Cardiac septum (tissue), 1 donor: ENCODE data around the gene PRMT7. TPM values are rescaled to one million over a fixed set of nuclear protein-coding genes. Genes with fewer than 3 reads are reported as not detected.

Experiments
- DNase-seq: peaks from one replicate; pipeline ENCODE4 v3.0.0-alpha.2; 2020; ENCODE audit warnings: low spot score
- intact Hi-C: fragments of 100-400 bp; cut with DNase I; formaldehyde crosslinking; loops from one replicate; pipeline ENCODE4 v1.14.0; 2022
- total RNA-seq: library from RNA; stranded (reverse); fragmentation: NEBNext Ultra II Directional; extraction: Animal tissue kit (Norgen Biotek cat#: 25700); gene quantifications from one replicate; pipeline ENCODE4 v1.2.1, GENCODE V29; 2021
- donor health status: DM: no; HTN: no; CAD: no.

Gene PRMT7
- total RNA-seq, 1 donor from 2014 or later = 24.2 TPM

DNA sequence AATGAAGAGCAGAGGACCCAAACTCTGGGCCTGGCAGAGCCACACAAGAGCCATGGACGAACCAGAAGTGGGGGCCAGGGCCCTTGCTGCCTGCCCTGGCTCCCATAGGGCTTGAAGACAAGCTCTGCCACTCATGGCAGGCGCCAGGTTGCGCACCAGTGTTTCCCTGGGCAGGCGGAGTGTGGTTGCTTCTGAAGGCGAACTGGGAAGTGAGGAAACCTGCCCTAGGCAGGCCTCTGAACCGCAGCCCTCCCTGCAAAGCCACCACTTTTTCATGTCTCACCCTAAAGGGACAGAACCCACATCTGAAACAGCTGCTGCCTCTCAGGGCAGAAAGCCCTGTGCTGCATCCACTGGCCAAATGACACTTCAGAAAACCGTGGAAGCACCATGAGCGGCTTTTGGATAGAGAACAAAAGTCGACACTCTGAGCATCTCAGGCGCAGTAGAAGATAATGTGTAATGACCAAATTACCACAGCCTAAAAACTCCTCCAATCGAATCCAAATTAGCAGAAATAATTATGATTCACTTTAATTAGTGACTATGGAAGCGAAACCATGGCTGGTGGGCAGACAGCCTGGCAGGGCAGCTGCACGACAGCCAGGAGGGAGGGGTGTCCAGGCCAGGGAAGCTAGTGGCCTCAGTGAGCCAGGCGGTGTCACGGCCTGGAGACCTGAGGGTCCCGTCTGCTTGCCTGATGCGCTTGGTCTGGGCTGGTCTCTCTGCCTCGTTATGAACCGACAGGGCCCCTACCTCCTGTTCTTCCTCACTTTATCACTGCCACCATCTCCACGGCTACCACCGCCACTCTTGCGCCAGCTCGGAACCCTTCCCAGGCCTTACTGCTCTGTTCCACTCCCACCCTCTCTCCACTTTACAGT is 59.1 kb downstream of the PRMT7 start:
- no peak for DNase-seq
- intact Hi-C loops = no loop called here

GRCh38 chr16:68370581-68371275 is 59.9 kb downstream of the PRMT7 start:
- intact Hi-C loops = no loop called here
- no peak for DNase-seq

DNA sequence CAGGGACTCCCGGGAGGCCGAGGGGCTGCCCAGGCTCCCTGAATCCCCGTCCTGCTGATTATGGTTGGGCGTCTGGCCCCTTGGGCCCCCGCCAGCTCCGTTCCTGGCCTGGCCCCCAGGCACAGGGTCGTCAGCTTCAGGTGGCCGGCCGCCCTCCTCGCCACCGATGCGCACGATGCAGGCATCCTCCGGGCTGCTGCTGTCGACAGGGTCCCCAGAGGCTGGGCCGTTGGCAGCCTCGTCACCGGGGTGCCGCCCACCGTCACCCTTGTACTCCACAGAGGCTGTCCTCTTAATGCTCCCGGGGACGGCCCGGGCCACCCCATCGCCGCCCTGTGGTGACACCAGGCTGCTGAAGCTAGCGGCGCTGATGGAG is 60.4 kb downstream of the PRMT7 start:
- DNase-seq = no peak

GRCh38 chr16:68371706-68372380 is 61.0 kb downstream of the PRMT7 start:
- DNase-seq = no peak
- intact Hi-C loops = no loop called here

More for the DNA sequence above, 60.4 kb downstream of the PRMT7 start:
- intact Hi-C loops = no loop called here

GRCh38 chr16:68372381-68372720 is 61.5 kb downstream of the PRMT7 start:
- intact Hi-C loops = no loop called here
- DNase-seq = no peak

GRCh38 chr16:68372806-68373205 is 62.0 kb downstream of the PRMT7 start:
- intact Hi-C loops = no loop called here

DNA sequence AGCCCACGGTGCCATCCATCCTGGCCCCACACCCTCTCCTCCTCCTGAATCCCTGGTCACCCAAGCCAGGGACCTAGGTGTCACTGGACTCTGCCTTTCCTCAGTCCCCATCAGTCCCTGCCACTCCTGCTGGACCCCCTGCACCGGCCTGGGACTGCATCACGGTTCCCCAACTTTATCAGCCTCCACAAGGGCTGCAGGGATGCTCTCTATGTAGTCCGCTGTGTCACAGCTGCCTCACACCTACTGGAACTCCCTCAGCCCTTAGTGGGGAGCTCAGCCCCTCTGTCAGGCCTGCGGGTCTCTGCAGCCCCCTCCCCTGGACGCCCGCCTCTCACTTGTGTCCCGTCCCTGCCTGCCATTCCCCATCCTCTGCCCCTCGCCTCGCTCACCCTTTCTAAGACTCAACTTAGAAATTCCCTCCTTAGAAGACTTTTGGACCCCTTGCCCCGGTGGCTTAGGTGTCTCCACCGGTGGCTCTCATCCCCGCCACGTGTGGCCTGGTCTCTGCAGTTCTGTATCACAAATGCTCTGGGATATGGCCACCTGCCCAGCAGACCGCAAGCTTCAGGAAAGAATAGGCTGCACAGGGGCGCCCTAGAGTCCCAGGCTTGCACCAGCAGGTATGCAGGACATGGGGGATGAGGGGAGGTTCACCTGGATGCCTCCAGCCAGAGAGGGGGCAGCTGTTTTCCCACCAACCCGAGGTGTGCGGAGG is 62.9 kb downstream of the PRMT7 start:
- intact Hi-C loops = no loop called here

More at GRCh38 chr16:68372806-68373205, 62.0 kb downstream of the PRMT7 start:
- no peak for DNase-seq

GRCh38 chr16:68374246-68374805 is 63.5 kb downstream of the PRMT7 start:
- intact Hi-C loops = no loop called here

More for the DNA sequence above, 62.9 kb downstream of the PRMT7 start:
- DNase-seq = no peak

DNA sequence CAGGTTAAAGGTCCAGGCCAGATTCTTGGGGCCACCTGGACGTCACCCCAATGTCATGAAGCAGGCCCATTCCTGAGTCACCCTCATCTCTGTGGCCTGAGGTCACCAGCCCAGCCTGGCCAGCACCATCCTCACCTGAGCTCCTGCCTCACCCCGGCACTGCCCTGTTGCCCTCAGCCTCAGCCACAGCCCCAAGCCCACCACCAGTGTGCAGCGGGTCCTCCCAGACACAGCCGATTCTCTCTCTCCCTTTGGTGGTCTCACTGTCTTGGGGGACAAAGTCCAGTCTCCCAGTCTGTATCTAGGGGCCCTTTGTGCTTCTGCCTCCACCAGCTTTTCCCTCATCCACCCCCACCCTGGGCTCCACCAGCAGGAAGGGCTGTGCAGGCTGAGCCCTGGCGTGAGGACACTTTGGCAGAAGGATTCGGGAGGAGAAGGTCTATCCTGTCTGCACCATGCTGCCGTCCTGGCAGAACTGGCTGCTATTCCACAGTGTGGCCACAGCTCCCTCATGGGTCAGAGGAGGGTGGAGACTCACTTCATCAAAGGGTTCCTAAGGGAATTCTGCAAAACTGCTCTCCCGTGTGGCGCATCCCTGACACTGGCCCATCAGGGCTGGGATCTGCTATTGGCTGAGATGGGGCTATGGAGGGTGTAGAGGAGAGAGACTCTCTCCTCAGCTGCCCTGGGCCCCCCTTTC is 64.3 kb downstream of the PRMT7 start:
- intact Hi-C loops = no loop called here
- no peak for DNase-seq

More at GRCh38 chr16:68374246-68374805, 63.5 kb downstream of the PRMT7 start:
- no peak for DNase-seq

DNA sequence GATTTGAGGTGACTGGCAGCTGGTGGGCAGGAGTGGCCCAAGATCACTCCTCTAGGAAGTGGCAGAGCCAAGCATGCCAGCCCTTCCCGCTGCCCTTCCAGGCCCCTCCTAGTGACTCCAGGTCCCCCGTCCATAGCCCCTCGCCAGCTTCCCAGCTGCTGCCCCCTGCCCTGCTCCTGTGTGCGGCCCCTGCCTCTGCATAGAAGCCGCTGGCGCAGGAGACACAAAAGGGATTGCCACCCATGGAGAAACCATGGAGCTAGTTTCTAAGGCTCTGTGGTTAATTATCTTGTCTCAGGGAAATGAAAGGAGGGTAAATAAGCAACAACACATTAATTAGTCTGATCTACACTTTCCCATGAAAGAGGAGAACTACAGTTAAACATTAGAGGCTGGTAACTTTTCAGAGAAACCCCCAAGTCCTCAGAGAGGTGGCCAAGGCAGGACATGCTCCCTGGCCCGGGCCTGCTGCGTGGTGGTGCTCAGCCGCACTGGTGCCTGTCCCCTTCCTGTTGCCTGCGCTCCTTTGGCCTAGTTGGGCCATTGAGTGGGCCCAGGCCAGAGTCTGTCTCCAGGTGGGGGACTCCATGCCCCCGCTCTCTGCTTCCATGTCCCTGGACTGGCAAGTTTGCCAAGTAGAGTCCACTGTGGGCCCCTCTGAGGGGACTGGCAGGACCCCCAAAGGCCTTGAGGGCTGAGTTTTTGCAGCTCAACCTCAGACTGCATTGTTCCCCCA is 65.2 kb downstream of the PRMT7 start:
- intact Hi-C loops = no loop called here
- no peak for DNase-seq

DNA sequence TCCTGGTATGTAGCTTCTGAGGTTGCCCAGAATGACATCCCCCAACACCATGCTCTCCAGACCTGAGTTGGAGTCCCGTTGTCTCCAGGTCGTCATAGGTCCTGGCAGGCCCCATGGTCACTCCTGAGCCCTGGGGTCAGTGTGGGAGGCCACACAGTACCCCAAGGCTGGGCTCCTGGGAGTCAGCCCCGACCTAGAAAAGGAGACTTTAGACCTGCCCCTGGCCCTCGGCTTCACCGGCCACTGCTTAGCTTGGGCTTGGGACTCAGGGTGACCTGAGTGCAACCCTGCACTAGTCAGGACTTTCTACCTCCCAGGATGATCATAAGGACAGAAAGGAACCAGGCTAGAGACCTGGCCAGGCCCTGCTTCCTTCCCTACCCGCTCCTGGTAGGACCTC is 65.8 kb downstream of the PRMT7 start:
- intact Hi-C loops = no loop called here
- no peak for DNase-seq

- intact Hi-C loops = no loop called here
- DNase-seq = no peak
These were observed 66.4 kb downstream of the PRMT7 start for GRCh38 chr16:68377221-68377620.

GRCh38 chr16:68377667-68378393 is 67.0 kb downstream of the PRMT7 start:
- intact Hi-C loops = no loop called here
- no peak for DNase-seq

DNA sequence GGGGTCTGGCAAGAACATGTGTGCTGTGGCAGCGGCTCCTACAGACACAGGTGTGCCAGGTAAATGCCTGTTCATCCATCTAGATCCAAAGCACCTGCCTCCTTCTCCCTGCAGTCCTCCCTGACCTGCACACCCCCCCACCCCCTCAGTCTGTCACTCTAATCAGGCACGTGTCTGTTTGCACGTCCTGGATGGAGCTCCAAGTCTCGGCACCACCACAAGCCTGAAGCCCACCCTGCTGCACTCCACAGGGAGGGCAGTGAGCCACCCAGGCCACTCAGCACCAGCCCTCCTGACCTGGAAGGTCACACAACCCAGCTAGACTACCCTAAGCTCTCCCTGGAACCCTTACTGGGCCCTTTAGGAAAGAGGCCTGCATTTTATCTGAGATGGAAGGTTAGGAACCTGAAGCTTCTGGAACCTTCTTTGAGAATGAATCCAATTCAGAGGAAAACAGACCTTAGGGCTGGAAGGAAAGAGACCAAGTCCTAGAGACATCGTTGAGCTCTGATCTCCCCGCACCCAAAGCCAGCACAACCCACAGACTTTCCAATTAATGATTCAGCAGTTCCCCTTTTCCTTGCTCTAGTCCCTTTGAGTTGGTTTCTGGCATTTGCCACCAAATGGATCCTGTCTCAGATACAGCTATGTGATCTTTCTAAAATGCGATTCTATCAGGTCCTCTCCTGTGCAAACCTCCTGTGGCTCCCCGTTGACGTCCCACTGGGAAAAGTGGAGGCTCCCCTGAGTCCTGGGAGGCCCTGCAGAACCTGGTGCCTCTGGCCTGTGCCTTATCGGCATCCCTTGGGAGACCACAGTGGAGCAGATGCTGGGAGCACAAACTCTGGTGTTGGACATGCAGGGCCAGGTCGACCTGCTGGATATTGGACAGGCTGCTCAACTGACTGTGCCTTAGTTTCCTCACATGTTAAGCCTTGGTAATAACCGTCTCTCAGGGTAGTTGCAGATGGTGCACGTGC is 67.9 kb downstream of the PRMT7 start:
- intact Hi-C loops = no loop called here
- no peak for DNase-seq

DNA sequence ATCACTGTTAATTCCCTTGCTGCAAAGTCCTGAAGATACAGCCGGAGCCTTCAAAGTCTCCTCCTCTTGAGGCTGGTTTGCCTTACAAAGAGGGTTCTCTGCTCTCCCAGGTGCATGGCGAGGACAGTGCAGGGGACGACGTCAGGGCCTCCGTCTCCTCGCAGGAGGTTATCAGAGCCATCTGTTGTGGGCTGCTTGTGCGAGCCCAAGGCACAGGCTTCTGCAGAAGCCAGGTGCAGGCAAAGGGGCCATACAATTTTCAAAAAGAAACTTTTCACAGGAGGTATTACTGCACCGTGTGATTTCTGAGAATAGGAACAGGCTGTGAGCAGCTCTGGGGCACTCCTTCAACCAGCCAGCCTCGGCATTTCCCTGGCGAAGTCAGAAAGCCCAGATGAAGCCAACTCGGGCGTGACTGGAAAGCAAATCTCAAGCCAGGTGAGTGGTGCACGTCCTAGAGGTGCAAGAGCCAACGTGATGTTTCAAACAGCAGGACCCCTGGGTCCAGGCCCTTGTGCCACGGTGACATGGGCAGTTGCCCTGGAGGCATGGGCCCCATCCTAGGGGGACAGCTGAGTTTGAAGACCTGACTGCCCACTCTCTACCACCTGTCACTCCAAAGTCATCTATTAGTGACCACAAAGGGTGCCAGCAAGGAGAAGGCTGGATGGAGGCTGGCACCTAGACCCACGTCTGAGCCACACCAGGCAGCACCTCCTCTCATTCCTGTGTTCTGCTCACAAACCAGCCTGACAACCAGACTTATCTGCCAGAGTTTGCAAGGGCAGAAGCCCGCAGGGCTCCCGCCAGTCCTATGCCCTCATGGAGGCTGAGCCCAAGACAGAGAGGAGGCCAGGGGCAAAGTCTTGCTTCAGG is 68.9 kb downstream of the PRMT7 start:
- intact Hi-C loops = no loop called here
- DNase-seq = no peak

GRCh38 chr16:68380348-68380670 is 69.5 kb downstream of the PRMT7 start:
- DNase-seq = no peak
- intact Hi-C loops = no loop called here
